Neuronal stem cell (in vitro differentiated cells): Measurements from ENCODE around the gene SEC14L3.

Experiments
- DNase-seq: peaks from one replicate; pipeline ENCODE4 v3.0.0-alpha.2; 2013; ENCODE audit warnings: low spot score
- H2AFZ ChIP-seq: one replicate; pipeline ENCODE4 v1.6.1; 2013; ENCODE audit warnings: mild to moderate bottlenecking, low read length, inconsistent platforms
- H2AK5ac ChIP-seq: 2 replicates; pipeline ENCODE4 v1.6.1; 2013; ENCODE audit warnings: low read depth, mild to moderate bottlenecking, inconsistent platforms, low read length, moderate library complexity, mixed read lengths
- H2BK120ac ChIP-seq: 2 replicates; pipeline ENCODE4 v1.6.1; 2013; ENCODE audit warnings: low read depth, mild to moderate bottlenecking, inconsistent platforms, low read length, moderate library complexity, mixed read lengths
- H2BK12ac ChIP-seq: one replicate; pipeline ENCODE4 v1.6.1; 2013; ENCODE audit warnings: low read length, inconsistent platforms
- H2BK15ac ChIP-seq: 2 replicates; pipeline ENCODE4 v1.6.1; 2013; ENCODE audit warnings: mild to moderate bottlenecking, low read length, inconsistent platforms, mixed read lengths
- H2BK5ac ChIP-seq: one replicate; pipeline ENCODE4 v1.6.1; 2013; ENCODE audit warnings: inconsistent platforms, mild to moderate bottlenecking, low read length, moderate library complexity
- H3K14ac ChIP-seq: one replicate; pipeline ENCODE4 v1.6.1; 2013; ENCODE audit warnings: low read length, inconsistent platforms
- H3K18ac ChIP-seq: 2 replicates; pipeline ENCODE4 v1.6.1; 2013; ENCODE audit warnings: low read length, inconsistent platforms
- H3K23ac ChIP-seq: 2 replicates; pipeline ENCODE4 v1.6.1; 2013; ENCODE audit warnings: low read depth, mild to moderate bottlenecking, mixed read lengths, low read length, inconsistent platforms; ENCODE audit not compliant: poor library complexity
- H3K27ac ChIP-seq: replicated peaks from 3 replicates; pipeline ENCODE4 v1.5.1; 2013; ENCODE audit warnings: low read length, inconsistent platforms
- H3K27me3 ChIP-seq, 3 experiments: 2 replicates each; pipeline ENCODE4 v1.6.1; 2013; ENCODE audit warnings: low read length in 3 of 3, mild to moderate bottlenecking in 2 of 3, inconsistent platforms in 1 of 3, low read depth in 1 of 3, mixed read lengths in 1 of 3, moderate library complexity in 1 of 3; ENCODE audit not compliant: control insufficient read depth in 3 of 3, insufficient read depth in 3 of 3
- H3K36me3 ChIP-seq, 2 donors: replicated peaks in 1 of 2; 2 replicates each; pipeline ENCODE4 v1.6.1; 2013; ENCODE audit warnings: low read length in 2 of 2; ENCODE audit not compliant: control insufficient read depth in 2 of 2, insufficient read depth in 2 of 2
- H3K4ac ChIP-seq: 2 replicates; pipeline ENCODE4 v1.6.1; 2013; ENCODE audit warnings: inconsistent platforms, mild to moderate bottlenecking, low read length, moderate library complexity
- H3K4me1 ChIP-seq, 2 donors: 1 replicate in 1 of 2; 2 replicates in 1 of 2; pipeline ENCODE4 v1.6.1; 2013; ENCODE audit warnings: low read length in 2 of 2, low read depth in 1 of 2; ENCODE audit not compliant: control insufficient read depth in 2 of 2, insufficient read depth in 1 of 2
- H3K4me2 ChIP-seq: one replicate; pipeline ENCODE4 v1.6.1; 2013; ENCODE audit warnings: mild to moderate bottlenecking, low read length, inconsistent platforms; ENCODE audit not compliant: insufficient read depth, poor library complexity, severe bottlenecking
- H3K4me3 ChIP-seq, 2 donors: 2 replicates each; pipeline ENCODE4 v1.5.1; 2013; ENCODE audit warnings: low read length in 2 of 2, mild to moderate bottlenecking in 2 of 2, inconsistent platforms in 1 of 2, moderate library complexity in 1 of 2
- H3K79me1 ChIP-seq: one replicate; pipeline ENCODE4 v1.6.1; 2013; ENCODE audit warnings: low read depth, mild to moderate bottlenecking, inconsistent platforms, low read length, moderate library complexity
- H3K9ac ChIP-seq: one replicate; pipeline ENCODE4 v1.6.1; 2013; ENCODE audit warnings: mild to moderate bottlenecking, low read depth, low read length, inconsistent platforms; ENCODE audit not compliant: poor library complexity
- H3K9me3 ChIP-seq, 2 donors: replicated peaks in 1 of 2; 2 replicates each; pipeline versions ENCODE3 to v1.6.1; 2013; ENCODE audit warnings: low read length in 2 of 2, mild to moderate bottlenecking in 2 of 2, inconsistent platforms in 1 of 2, low read depth in 1 of 2, mixed read lengths in 1 of 2, moderate library complexity in 1 of 2; ENCODE audit not compliant: control insufficient read depth in 2 of 2, insufficient read depth in 1 of 2
- H4K8ac ChIP-seq: one replicate; pipeline ENCODE4 v1.6.1; 2013; ENCODE audit warnings: low read depth, mild to moderate bottlenecking, inconsistent platforms, low read length, moderate library complexity
- H4K91ac ChIP-seq: one replicate; pipeline ENCODE4 v1.6.1; 2013; ENCODE audit warnings: low read length, low read depth, mild to moderate bottlenecking, inconsistent platforms; ENCODE audit not compliant: poor library complexity
- WGBS, 2 donors: extraction: QIAGEN DNeasy Blood & Tissue Kit; methylation state at CpG; one replicate each; pipeline ENCODE4 v1.1.7; 2013; ENCODE audit warnings: missing lambda C conversion rate in 2 of 2, mixed read lengths in 1 of 2; ENCODE audit not compliant: insufficient read length in 2 of 2, insufficient replicate concordance in 1 of 2; ENCODE audit errors: extremely low coverage in 2 of 2; 5-methylcytosine and 5-hydroxymethylcytosine counted together

SEC14L3 gene

DNA sequence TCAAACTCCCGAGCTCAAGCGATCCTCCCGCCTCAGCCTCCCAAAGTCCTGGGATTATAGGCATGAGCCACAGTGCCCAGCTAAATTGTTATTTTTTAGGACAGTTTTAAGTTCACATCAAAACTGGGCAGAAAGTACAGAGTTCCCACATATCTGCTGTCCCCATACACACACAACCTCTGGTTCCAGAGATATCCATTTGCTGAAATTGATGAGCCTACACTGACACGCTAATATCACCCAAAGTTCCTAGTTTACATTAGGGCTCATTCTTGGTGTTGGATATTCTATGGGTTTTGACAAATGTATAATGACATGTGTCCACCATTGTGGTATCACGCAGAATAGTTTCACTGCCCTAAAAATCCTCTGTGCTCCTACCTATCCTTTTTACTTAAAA, 36.4 kb upstream of the SEC14L3 start:
- no peak for DNase-seq
- Histone ChIP-seq H3K9ac (no peak overlapping the region), H2AFZ (no peak overlapping the region), H3K27me3 (peaks cover 0 to 8% (median 3%) of the 10 kb centered on the region in 3 experiments), H3K18ac (no peak overlapping the region), H2AK5ac (no peak overlapping the region), H4K8ac (no peak overlapping the region), H3K9me3 (peaks cover 0 to under 1% of the 10 kb centered on the region in 2 donors), H2BK15ac (no peak overlapping the region), H3K4ac (no peak overlapping the region), H3K36me3 (peaks cover 0 to under 1% of the 10 kb centered on the region in 2 donors), H2BK120ac (no peak overlapping the region), H3K79me1 (no peaks in the 10 kb centered on the region), H2BK5ac (no peak overlapping the region), H3K27ac (no peak overlapping the region), H2BK12ac (no peak overlapping the region), H3K23ac (no peak overlapping the region), H3K4me1 (no peaks in the 10 kb centered on the region), H3K4me3 (no peak overlapping the region), H3K4me2 (no peak overlapping the region), H3K14ac (no peak overlapping the region), H4K91ac (no peak overlapping the region)
- WGBS, 2 donors: no CpG with 5 or more reads among the region's 5 CpGs

DNA sequence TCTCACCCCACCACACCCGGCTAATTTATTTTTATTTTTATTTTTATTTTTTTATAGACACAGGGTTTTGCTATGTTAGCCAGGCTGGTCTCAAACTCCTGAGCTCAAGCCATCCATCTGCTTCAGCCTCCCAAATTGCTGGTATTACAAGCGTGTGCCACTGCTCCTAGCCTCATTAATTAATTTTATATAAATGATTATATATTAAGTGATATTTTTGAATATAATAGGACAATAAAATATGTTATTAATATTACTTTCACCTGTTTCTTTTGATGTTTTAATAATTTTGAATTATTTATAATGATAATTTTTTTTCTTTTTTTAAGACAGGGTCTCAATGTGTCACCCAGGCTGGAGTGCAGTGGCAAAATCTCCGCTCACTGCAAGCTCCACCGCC, 35.9 kb upstream of the SEC14L3 start:
- no peak overlapping the region for H2AK5ac ChIP-seq
- no peaks in the 10 kb centered on the region for H3K9me3 ChIP-seq
- no peak overlapping the region for H3K4me2 ChIP-seq
- no peaks in the 10 kb centered on the region for H3K36me3 ChIP-seq
- H2BK120ac ChIP-seq: no peak overlapping the region
- WGBS, 2 donors: no CpG with 5 or more reads among the region's 4 CpGs
- no peak overlapping the region for H3K4ac ChIP-seq
- H2BK15ac ChIP-seq: no peak overlapping the region
- H4K8ac ChIP-seq: no peak overlapping the region
- no peak overlapping the region for H2BK12ac ChIP-seq
- no peak overlapping the region for H3K9ac ChIP-seq
- no peaks in the 10 kb centered on the region for H3K4me1 ChIP-seq
- H3K18ac ChIP-seq: no peak overlapping the region
- H4K91ac ChIP-seq: no peak overlapping the region
- H3K14ac ChIP-seq: no peak overlapping the region
- no peak overlapping the region for H3K27ac ChIP-seq
- no peak overlapping the region for H3K23ac ChIP-seq
- H3K4me3 ChIP-seq: no peak overlapping the region
- DNase-seq: no peak
- H3K79me1 ChIP-seq: no peaks in the 10 kb centered on the region
- H2AFZ ChIP-seq: no peak overlapping the region
- no peak overlapping the region for H2BK5ac ChIP-seq
- peaks cover 0 to 8% (median 3%) of the 10 kb centered on the region in 3 experiments for H3K27me3 ChIP-seq

DNA sequence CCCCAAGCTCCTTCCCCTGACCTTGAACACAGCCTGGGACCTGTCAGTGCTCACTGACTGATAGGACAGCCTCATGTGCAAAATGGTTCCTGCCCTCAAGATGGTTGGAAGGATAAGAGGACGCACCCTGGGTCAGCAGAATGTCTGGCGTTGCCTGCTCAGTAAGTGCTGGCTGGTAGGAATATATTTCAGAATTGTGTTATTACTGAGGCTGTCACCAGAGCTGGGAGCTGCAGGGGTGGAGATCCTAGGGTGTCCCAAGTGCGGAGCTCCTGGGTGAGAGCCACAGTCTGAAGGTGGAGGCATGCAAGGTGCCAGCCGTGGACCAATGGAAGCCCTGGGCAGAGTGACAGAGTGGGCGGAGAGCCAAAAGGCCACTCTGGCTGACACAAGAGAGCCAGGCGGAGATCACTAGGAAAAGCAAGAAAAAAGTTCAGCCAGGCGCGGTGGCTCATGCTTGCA, 34.7 kb upstream of the SEC14L3 start:
- H3K9me3 ChIP-seq: no peaks in the 10 kb centered on the region

DNA sequence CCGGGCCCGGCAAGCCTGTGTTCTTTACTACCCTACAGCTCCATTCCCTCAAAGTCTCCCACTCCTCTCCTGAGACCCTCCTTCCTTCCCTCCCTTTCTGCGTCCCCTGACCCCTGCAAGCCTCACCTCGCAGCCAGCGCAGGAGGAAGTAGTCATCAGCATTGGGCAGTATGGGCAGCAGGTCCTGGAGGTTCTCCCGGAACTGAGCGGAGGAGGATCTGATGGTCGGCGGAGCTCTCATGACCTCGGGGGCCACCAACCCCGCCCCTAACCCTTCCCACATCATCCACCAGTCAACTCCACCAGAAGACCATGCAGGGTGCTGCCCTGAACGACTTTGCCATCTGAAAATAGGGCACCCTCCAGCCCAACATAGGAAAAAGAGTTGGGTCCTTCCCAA, 31.7 kb upstream of the SEC14L3 start:
- H2AFZ ChIP-seq: no peak overlapping the region
- H2BK5ac ChIP-seq: peak overlapping the region; percentile 66
- H2AK5ac ChIP-seq: no peak overlapping the region
- H2BK120ac ChIP-seq: no peak overlapping the region
- H2BK12ac ChIP-seq: no peak overlapping the region
- H3K23ac ChIP-seq: no peak overlapping the region
- no peak overlapping the region for H4K8ac ChIP-seq
- no peaks in the 10 kb centered on the region for H3K4me1 ChIP-seq
- WGBS, 2 donors: no CpG with 5 or more reads among the region's 12 CpGs
- no peaks in the 10 kb centered on the region for H3K79me1 ChIP-seq
- no peak for DNase-seq
- H3K4me2 ChIP-seq: no peak overlapping the region
- no peak overlapping the region for H3K4me3 ChIP-seq
- no peaks in the 10 kb centered on the region for H3K9me3 ChIP-seq
- H3K9ac ChIP-seq: no peak overlapping the region
- H3K4ac ChIP-seq: no peak overlapping the region
- H2BK15ac ChIP-seq: peak overlapping the region; percentile 33
- H3K27ac ChIP-seq: no peak overlapping the region
- peaks cover 0 to 8% (median 3%) of the 10 kb centered on the region in 3 experiments for H3K27me3 ChIP-seq
- no peak overlapping the region for H3K18ac ChIP-seq
- H3K14ac ChIP-seq: no peak overlapping the region
- H4K91ac ChIP-seq: no peak overlapping the region
- H3K36me3 ChIP-seq: no peaks in the 10 kb centered on the region

More for the DNA sequence above, 34.7 kb upstream of the SEC14L3 start:
- Histone ChIP-seq H3K79me1 (no peaks in the 10 kb centered on the region), H2BK120ac (no peak overlapping the region), H3K23ac (no peak overlapping the region), H2AFZ (no peak overlapping the region), H2BK12ac (no peak overlapping the region), H2AK5ac (no peak overlapping the region), H2BK15ac (no peak overlapping the region), H4K8ac (no peak overlapping the region), H4K91ac (no peak overlapping the region), H3K18ac (no peak overlapping the region), H3K4me2 (no peak overlapping the region), H3K36me3 (no peaks in the 10 kb centered on the region), H3K4me3 (no peak overlapping the region), H3K27me3 (peaks cover 0 to 8% (median 3%) of the 10 kb centered on the region in 3 experiments), H2BK5ac (no peak overlapping the region), H3K14ac (no peak overlapping the region), H3K4ac (no peak overlapping the region), H3K9ac (no peak overlapping the region), H3K4me1 (no peaks in the 10 kb centered on the region), H3K27ac (no peak overlapping the region)
- no peak for DNase-seq
- WGBS, 2 donors: no CpG with 5 or more reads among the region's 8 CpGs
